Left hindlimb (tissue), 1 donor: Measurements from ENCODE around the gene SLK.

Experiments
- DNase-seq: peaks from one replicate; pipeline ENCODE4 v3.0.0-alpha.2; 2018

SLK gene

GRCh38 chr10:103942866-103943265 is 24.1 kb upstream of the SLK start:
- DNase-seq: no peak

- no peak for DNase-seq
Measured at GRCh38 chr10:103947799-103948516, 19.0 kb upstream of the SLK start.

- no peak for DNase-seq
Measured at GRCh38 chr10:103949728-103950127, 17.2 kb upstream of the SLK start.

GRCh38 chr10:103951183-103951582 is 15.8 kb upstream of the SLK start:
- no peak for DNase-seq

GRCh38 chr10:103951942-103952341 is 15.0 kb upstream of the SLK start:
- no peak for DNase-seq

GRCh38 chr10:103954543-103954942 is 12.4 kb upstream of the SLK start:
- DNase-seq: no peak

GRCh38 chr10:103958996-103959395 is 7.9 kb upstream of the SLK start:
- DNase-seq: no peak

GRCh38 chr10:103960103-103960502 is 6.8 kb upstream of the SLK start:
- DNase-seq: no peak

- DNase-seq: peak; percentile 37
Measured at GRCh38 chr10:103967448-103968071, 620 bp downstream of the SLK start.

GRCh38 chr10:103968441-103969391 is 1.8 kb downstream of the SLK start:
- no peak for DNase-seq

GRCh38 chr10:103969436-103969835 is 2.5 kb downstream of the SLK start:
- DNase-seq: no peak

- DNase-seq: no peak
Measured at GRCh38 chr10:103969857-103970627, 3.1 kb downstream of the SLK start.

GRCh38 chr10:103975169-103975568 is 8.2 kb downstream of the SLK start:
- no peak for DNase-seq

- DNase-seq: no peak
Measured at GRCh38 chr10:103977204-103977603, 10.3 kb downstream of the SLK start.

GRCh38 chr10:103979530-103979929 is 12.6 kb downstream of the SLK start:
- no peak for DNase-seq

GRCh38 chr10:103980288-103980906 is 13.5 kb downstream of the SLK start:
- DNase-seq: no peak

- no peak for DNase-seq
Measured at GRCh38 chr10:103982639-103983038, 15.7 kb downstream of the SLK start.

GRCh38 chr10:103983367-103983911 is 16.5 kb downstream of the SLK start:
- no peak for DNase-seq

GRCh38 chr10:103985726-103986125 is 18.8 kb downstream of the SLK start:
- DNase-seq: no peak

- DNase-seq: no peak
Measured at GRCh38 chr10:103986360-103986759, 19.4 kb downstream of the SLK start.

- no peak for DNase-seq
Measured at GRCh38 chr10:103990121-103990520, 23.2 kb downstream of the SLK start.

GRCh38 chr10:103990531-103990930 is 23.6 kb downstream of the SLK start:
- no peak for DNase-seq
